Dendritic cell treated with granulocyte-macrophage colony-stimulating factor and Interleukin-4, amounts not matched to agents 40 ng/mL and 50 ng/mL, for 4 days (primary cell): ENCODE measurements around the gene TBC1D3B.

Source experiments
- H3K27ac Mint-ChIP-seq: one replicate; pipeline ENCODE4 v1.8.0; 2022; ENCODE audit warnings: mild to moderate bottlenecking, mixed read lengths
- H3K27me3 Mint-ChIP-seq: one replicate; pipeline ENCODE4 v1.8.0; 2022; ENCODE audit warnings: mild to moderate bottlenecking, mixed read lengths
- H3K36me3 Mint-ChIP-seq: one replicate; pipeline ENCODE4 v1.8.0; 2022; ENCODE audit warnings: low read depth, mixed read lengths
- H3K4me1 Mint-ChIP-seq: one replicate; pipeline ENCODE4 v1.8.0; 2022; ENCODE audit warnings: low read depth, mixed read lengths
- H3K4me3 Mint-ChIP-seq: one replicate; pipeline ENCODE4 v1.8.0; 2022; ENCODE audit warnings: mild to moderate bottlenecking, moderate library complexity, mixed read lengths
- H3K9me3 Mint-ChIP-seq: one replicate; pipeline ENCODE4 v1.8.0; 2022; ENCODE audit warnings: mixed read lengths
- intact Hi-C: fragments of 100-400 bp; cut with micrococcal nuclease; formaldehyde crosslinking; loops from one replicate; pipeline ENCODE4 v1.15.0; 2022

TBC1D3B gene

DNA sequence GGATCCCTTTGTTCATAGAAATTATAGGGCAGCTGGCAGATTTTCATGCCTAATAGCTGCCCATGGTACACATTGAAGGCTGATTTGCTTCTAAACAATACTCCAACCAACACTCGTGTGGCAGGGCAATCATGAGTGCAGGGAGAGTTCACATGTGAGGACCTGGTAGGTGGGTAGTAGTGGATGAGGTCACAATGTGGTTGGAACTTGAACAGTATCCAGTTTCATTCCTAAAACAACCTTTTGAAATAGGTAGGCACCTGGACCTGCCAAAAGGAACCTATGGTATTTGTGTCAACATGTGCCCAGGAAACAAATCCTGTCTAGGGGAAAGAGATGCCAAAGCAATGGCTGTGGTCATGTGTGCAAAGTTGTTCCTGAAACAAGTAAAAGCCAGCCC lies 40.0 kb downstream of the TBC1D3B start:
- Mint-ChIP-seq H3K9me3 (no peaks in the 10 kb centered on the region), H3K4me3 (no peak overlapping the region), H3K4me1 (peaks cover 42% of the 10 kb centered on the region), H3K27ac (no peak overlapping the region), H3K36me3 (no peaks in the 10 kb centered on the region), H3K27me3 (peaks cover 10% of the 10 kb centered on the region)
- intact Hi-C loops, result no loop called here

DNA sequence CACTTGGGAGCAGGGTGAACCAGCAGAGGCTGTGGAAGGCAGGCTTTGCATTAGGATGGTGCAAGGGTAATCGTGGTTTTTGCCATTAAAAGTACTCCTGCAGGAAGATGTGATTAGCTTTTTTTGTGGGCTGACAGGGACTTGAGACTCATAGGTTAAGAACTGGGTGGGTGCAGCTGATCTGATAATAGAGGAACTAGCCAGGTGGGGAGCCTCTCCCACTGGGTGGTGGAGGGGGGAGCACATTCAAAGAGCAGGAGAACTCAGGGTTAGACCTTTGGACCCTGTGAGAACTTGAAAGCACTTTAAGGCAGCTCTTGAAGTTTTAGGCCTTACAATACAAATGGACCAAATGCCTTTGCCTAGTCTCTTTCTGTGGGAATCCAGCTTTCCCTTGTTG lies 40.4 kb downstream of the TBC1D3B start:
- no peaks in the 10 kb centered on the region for H3K9me3 Mint-ChIP-seq
- no peak overlapping the region for H3K27ac Mint-ChIP-seq
- H3K4me1 Mint-ChIP-seq, result peaks cover 45% of the 10 kb centered on the region
- peaks cover 7% of the 10 kb centered on the region for H3K27me3 Mint-ChIP-seq
- H3K36me3 Mint-ChIP-seq, result no peaks in the 10 kb centered on the region
- H3K4me3 Mint-ChIP-seq, result no peak overlapping the region
- intact Hi-C loops, result no loop called here

DNA sequence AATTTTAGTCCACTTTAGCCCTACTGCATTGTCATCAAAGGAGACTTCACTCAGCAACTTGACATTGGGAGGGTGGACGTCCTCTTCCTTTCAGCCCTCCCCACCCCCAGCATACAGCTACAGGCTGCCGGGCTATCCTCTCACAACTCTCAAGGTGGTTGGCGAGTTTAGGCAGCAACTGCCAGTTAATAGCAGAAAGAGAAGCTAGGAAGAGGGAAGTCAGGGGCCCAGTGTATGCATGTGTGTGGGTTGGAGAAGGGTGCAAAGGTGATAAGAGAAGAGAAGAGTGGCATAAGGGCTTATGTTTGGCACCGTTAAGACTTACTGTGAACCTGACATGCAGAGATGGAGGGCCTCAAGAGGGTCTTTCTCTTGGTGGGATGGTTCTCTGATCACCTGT lies 41.0 kb downstream of the TBC1D3B start:
- Mint-ChIP-seq H3K4me3 (no peak overlapping the region), H3K9me3 (no peaks in the 10 kb centered on the region), H3K27ac (peak overlapping the region; percentile 18), H3K27me3 (peaks cover 4% of the 10 kb centered on the region), H3K4me1 (peaks cover 51% of the 10 kb centered on the region), H3K36me3 (no peaks in the 10 kb centered on the region)
- intact Hi-C loops, result no loop called here

DNA sequence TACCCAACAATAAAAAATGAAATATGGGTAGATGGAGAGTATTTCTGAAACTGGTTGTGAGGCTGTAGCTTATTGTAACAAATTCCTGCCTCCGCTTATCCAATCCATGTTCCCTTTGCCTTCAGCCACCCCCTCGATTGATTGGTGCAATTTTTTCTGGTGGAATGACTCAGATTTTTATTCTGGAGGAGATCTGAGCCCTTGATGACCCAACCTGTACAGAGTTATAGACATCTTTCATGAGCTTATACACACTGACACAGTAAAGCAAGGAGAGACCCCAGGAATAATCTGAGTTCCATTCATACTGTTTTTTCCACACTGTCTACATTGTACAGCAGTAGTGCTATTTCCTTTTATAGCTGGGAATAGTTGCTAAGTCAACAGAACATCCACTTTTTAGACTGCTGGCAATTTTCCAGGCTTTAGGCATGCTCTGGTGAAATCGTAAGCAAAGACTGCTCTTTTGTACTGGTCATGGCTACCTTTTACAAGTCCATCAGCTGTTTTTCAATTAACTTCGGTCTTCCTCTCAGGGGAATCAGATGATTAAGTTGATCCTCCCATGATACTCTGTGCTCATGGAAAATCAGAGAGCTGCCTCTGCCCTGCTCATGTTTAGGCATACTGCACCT lies 42.7 kb downstream of the TBC1D3B start:
- Mint-ChIP-seq H3K9me3 (no peaks in the 10 kb centered on the region), H3K36me3 (no peaks in the 10 kb centered on the region), H3K4me3 (no peak overlapping the region), H3K4me1 (peaks cover 56% of the 10 kb centered on the region), H3K27me3 (peaks cover 4% of the 10 kb centered on the region), H3K27ac (no peak overlapping the region)
- intact Hi-C loops, result no loop called here

DNA sequence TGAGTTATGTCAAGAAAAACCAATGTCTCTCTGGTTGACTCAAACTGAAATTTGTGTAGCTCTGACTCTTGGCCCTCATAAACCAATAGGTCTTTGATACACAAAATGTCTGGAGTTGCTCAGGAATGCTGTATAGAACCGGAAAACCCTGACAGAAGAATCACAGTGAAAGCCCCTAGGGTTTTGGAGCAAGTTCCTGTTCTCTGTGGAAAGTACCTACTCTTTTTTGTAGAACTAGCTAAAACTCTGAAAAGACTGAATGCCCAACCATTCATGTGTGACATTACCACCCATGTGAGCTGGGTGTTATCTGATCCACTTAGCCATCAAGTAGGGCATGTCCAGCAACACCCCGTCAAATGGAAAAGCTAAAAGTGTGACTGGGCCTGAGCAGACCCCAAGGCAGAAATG lies 44.0 kb downstream of the TBC1D3B start:
- H3K36me3 Mint-ChIP-seq, result no peaks in the 10 kb centered on the region
- H3K4me1 Mint-ChIP-seq, result peaks cover 65% of the 10 kb centered on the region
- intact Hi-C loops, result no loop called here
- H3K9me3 Mint-ChIP-seq, result no peaks in the 10 kb centered on the region
- no peak overlapping the region for H3K4me3 Mint-ChIP-seq
- H3K27me3 Mint-ChIP-seq, result peaks cover 4% of the 10 kb centered on the region
- H3K27ac Mint-ChIP-seq, result no peak overlapping the region

DNA sequence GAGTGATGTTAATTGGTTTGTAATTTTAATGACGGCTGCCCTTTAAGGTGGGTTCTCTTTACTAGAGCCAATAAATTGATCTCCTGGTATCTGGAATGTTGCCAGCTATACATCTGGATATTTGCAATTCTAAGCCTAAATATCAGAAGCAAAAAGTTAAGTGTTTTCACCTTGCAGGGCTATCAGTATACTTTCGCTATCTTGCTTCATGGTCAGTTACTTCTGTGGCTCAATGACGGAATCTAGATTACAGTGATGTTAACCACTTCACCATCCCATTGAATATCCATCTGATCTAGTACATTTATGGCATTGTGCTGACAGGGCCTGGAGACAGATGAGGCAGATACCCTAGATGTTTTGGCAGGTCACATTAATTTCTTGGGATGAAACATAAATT lies 44.5 kb downstream of the TBC1D3B start:
- no peak overlapping the region for H3K4me3 Mint-ChIP-seq
- H3K9me3 Mint-ChIP-seq, result peaks cover 1% of the 10 kb centered on the region
- H3K4me1 Mint-ChIP-seq, result peaks cover 61% of the 10 kb centered on the region
- intact Hi-C loops, result no loop called here
- peaks cover 2% of the 10 kb centered on the region for H3K27me3 Mint-ChIP-seq
- H3K27ac Mint-ChIP-seq, result no peak overlapping the region
- H3K36me3 Mint-ChIP-seq, result no peaks in the 10 kb centered on the region

DNA sequence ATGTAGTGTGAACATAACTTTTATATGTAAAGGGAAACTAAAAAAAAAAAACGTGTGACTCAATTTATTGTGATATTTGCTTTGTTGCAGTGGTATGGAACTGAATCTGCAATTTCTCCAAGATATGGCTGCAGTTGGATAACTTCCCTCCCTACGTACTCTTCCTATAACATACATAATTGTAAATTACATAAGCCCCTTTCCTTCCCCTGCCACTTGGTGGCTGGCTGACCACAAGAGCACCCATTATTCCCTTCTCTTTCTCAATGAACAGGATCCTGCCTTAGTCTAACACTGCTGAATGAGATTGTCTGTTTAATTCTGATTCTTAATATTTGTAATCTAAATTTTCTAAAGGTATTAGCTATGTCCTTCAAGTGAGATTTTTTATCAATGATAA lies 45.0 kb downstream of the TBC1D3B start:
- Mint-ChIP-seq H3K36me3 (no peaks in the 10 kb centered on the region), H3K4me3 (no peak overlapping the region), H3K27ac (no peak overlapping the region), H3K9me3 (peaks cover 6% of the 10 kb centered on the region), H3K27me3 (peaks cover 2% of the 10 kb centered on the region), H3K4me1 (peaks cover 60% of the 10 kb centered on the region)
- intact Hi-C loops, result no loop called here

DNA sequence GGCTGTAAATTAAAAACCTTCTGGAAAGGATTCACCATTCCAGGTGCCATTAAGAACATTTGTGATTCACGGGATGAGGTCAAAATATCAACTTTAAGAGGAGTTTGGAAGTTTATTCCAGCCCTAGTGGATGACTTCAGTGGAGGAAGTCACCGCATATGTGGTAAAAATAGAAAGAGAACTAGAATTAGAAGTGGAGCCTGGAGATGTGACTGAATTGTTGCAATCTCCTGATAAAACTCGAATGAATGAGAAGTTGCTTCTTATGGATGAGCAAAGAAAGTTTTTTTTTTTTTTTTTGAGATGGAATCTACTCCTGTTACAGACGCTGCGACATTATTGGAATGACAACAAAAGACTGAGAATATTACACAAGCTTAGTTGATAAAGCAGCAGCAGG lies 46.1 kb downstream of the TBC1D3B start:
- H3K27me3 Mint-ChIP-seq, result peaks cover 3% of the 10 kb centered on the region
- H3K36me3 Mint-ChIP-seq, result peaks cover 6% of the 10 kb centered on the region
- H3K27ac Mint-ChIP-seq, result peak overlapping the region; percentile 52
- peaks cover 17% of the 10 kb centered on the region for H3K9me3 Mint-ChIP-seq
- intact Hi-C loops, result no loop called here
- peaks cover 51% of the 10 kb centered on the region for H3K4me1 Mint-ChIP-seq
- H3K4me3 Mint-ChIP-seq, result no peak overlapping the region

DNA sequence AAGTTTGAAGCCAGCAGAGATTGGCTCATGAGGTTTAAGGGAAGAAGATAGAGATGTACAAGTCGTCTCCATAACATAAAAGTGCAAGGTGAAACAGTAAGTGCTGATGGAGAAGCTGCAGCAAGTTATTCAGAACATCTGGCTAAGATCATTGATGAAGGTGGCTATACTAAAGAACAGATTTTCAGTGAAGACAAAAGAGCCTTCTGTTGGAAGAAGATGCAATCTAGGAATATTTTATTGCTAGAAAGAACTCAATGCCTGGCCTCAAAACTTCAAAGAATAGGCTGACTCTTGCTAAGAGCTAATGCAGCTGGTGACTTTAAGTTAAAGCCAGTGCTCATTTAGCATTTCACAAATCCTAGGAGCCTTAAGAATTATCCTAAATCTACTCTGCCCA lies 46.8 kb downstream of the TBC1D3B start:
- Mint-ChIP-seq H3K4me3 (no peak overlapping the region), H3K4me1 (peaks cover 48% of the 10 kb centered on the region), H3K27ac (no peak overlapping the region), H3K36me3 (peaks cover 9% of the 10 kb centered on the region), H3K27me3 (peaks cover 3% of the 10 kb centered on the region), H3K9me3 (peaks cover 23% of the 10 kb centered on the region)
- intact Hi-C loops, result no loop called here

DNA sequence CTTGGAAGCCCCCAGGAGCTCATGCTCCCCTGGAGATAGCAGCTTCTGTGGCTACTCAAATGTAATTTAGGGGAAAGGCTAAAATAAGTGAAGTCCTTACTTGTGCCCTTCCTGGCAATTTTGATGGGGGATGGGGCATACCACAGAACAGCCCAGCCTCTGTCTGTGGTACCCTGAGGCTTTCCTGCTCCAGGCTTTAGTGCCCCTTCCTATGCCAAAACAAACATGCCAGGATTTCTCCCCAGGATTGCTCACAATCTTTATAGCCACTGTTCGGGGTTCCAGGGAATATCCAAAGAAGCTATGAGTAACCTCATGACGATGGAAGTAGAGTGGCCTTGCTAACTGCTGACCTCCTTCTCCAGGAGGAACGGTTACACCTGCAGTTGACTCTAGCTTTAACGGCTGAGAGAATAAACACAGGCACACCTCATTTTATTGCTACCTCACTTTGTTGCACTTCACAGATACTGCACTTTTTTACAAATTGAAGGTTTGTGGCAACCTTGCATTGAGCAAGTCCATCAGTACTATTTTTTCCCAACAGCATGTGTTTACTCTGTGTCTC lies 47.9 kb downstream of the TBC1D3B start:
- H3K36me3 Mint-ChIP-seq, result peaks cover 9% of the 10 kb centered on the region
- H3K9me3 Mint-ChIP-seq, result peaks cover 23% of the 10 kb centered on the region
- H3K27ac Mint-ChIP-seq, result no peak overlapping the region
- intact Hi-C loops, result no loop called here
- H3K4me1 Mint-ChIP-seq, result peaks cover 41% of the 10 kb centered on the region
- H3K4me3 Mint-ChIP-seq, result no peak overlapping the region
- peaks cover 3% of the 10 kb centered on the region for H3K27me3 Mint-ChIP-seq

DNA sequence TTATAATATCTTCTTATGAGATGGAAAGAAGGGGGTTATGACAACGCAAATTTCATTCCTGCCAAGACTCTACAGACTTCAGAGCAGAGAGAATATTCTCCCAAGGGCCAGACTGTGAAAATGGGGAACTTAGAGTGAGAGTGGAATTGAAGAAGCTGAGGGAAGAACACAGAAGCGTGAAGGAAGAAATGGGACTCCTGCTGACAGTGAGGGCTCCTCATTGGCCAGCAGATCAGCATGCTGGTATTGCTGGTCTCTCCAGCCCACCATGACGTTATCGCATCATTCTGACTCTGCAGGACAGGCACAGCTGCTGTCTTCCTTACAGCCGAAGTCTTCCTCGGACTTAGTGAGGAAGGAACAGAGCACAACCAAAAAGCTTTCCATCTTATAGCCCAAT lies 48.5 kb downstream of the TBC1D3B start:
- peaks cover 9% of the 10 kb centered on the region for H3K36me3 Mint-ChIP-seq
- no peak overlapping the region for H3K4me3 Mint-ChIP-seq
- intact Hi-C loops, result no loop called here
- H3K9me3 Mint-ChIP-seq, result peaks cover 23% of the 10 kb centered on the region
- H3K27ac Mint-ChIP-seq, result no peak overlapping the region
- H3K4me1 Mint-ChIP-seq, result peaks cover 35% of the 10 kb centered on the region
- peaks cover 3% of the 10 kb centered on the region for H3K27me3 Mint-ChIP-seq

DNA sequence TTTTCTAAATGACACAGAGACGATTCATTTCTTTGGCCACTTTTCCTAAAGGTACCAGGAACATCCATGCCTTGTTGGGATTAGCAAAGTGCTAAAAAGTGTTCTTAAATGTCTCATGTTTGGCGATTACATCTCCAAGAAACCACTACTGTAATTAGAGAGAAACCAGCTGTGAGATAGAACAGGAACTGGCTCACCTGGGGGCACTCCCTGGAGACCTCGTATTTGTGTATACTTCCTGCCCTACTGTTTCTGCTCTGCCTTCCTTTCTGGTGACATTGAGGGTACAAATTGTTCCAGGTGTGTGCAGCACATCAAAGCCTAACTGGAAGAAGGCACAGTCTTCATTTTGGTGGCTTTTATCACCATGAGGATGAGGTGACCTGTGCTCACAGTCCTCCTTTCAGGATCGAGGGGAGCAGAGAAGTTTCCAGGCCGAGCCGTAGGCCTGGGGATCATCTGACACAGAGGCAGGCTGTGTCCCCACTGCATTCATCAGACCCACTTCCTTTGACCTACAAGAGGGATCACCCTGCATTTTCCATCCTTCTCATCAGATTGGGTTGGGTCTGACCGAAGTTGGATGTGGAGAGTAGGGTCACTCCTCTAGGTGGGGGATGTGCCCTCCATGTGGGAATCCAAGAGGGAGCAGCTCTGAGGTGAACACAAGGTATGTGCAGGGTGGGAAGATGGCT lies 49.1 kb downstream of the TBC1D3B start:
- Mint-ChIP-seq H3K36me3 (peaks cover 9% of the 10 kb centered on the region), H3K4me1 (peaks cover 30% of the 10 kb centered on the region), H3K27ac (no peak overlapping the region), H3K9me3 (peaks cover 23% of the 10 kb centered on the region), H3K27me3 (peaks cover 3% of the 10 kb centered on the region), H3K4me3 (no peak overlapping the region)
- intact Hi-C loops, result no loop called here

DNA sequence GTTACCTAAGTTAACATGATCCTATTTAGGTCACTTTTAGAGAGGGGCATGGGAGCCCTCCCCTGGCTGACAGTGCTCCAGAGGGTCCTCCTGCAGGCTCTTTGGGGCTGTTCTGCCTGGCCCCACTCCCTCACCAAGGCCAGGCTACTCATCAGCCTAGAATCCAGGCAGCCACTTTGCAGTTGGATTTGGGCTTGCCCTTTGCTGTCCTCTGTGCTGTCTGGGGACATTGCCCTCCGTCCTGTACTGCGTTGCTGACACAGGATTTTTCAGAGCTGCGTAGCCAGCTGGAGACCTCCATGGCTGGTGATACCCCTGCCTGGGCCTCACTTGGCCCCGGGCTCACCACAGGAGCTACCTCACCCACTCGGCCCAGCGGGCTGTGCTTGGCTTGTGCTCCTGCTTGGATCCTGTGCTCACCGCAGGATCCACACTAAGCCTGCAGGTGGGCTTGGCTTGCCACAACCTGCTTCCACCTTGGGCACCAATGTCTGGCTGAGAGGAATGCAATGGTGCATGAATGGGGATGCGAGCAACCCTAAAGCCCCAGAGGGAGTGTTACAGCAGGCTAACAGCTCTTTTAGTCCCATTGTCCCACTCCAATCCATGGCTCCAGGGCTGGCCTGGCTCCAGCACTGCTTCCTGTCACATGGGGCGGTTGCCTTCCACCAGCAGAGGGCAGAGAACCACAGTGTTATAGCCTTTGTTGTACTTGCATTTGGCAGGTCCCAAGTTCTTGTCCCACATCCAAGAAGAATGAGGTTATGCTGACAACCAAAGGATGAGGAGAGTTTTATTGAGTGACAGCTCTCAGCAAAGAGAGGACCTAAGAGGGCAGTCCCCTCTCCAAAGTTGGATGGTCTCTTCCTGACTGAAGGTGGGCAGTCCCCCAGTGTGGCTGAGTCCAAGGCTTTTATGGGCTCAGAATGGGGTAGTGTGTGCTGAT lies 51.3 kb downstream of the TBC1D3B start:
- peaks cover 23% of the 10 kb centered on the region for H3K9me3 Mint-ChIP-seq
- H3K4me1 Mint-ChIP-seq, result peaks cover 12% of the 10 kb centered on the region
- intact Hi-C loops, result no loop called here
- no peak overlapping the region for H3K4me3 Mint-ChIP-seq
- peaks cover 9% of the 10 kb centered on the region for H3K36me3 Mint-ChIP-seq
- peaks cover 3% of the 10 kb centered on the region for H3K27me3 Mint-ChIP-seq
- no peak overlapping the region for H3K27ac Mint-ChIP-seq

DNA sequence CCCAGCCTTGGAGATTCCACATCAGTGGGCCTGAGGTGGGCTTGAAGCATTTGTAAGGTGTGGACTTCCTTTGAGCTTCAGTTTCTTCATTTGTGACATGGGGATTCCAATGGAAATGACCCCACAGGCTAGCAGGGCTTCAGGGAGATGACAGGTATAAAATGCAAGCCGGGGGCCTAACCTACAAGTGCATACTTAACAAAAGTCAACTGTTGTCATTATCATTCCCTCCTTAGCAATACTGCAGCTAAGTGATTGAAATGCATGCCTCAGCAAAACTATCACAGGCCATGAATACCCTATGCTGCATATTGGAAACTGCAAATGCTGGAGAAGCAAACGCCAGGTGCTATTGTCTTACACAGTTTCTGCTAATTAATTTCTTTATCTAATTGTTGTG lies 53.0 kb downstream of the TBC1D3B start:
- Mint-ChIP-seq H3K27ac (no peak overlapping the region), H3K4me3 (no peak overlapping the region), H3K36me3 (peaks cover 9% of the 10 kb centered on the region), H3K4me1 (peaks cover 12% of the 10 kb centered on the region), H3K9me3 (peaks cover 23% of the 10 kb centered on the region), H3K27me3 (peaks cover 3% of the 10 kb centered on the region)
- intact Hi-C loops, result no loop called here
